ENCODE results near the gene ZIC4. TPM values are rescaled to one million over a fixed set of nuclear protein-coding genes. Genes with fewer than 3 reads are reported as not detected.
A peak's percentile ranks its signal among the peaks of the same experiment; 100 is the strongest.

The ZIC4 gene
- total RNA-seq, 1 experiment from 2014 or later: 0.21 TPM

DNA sequence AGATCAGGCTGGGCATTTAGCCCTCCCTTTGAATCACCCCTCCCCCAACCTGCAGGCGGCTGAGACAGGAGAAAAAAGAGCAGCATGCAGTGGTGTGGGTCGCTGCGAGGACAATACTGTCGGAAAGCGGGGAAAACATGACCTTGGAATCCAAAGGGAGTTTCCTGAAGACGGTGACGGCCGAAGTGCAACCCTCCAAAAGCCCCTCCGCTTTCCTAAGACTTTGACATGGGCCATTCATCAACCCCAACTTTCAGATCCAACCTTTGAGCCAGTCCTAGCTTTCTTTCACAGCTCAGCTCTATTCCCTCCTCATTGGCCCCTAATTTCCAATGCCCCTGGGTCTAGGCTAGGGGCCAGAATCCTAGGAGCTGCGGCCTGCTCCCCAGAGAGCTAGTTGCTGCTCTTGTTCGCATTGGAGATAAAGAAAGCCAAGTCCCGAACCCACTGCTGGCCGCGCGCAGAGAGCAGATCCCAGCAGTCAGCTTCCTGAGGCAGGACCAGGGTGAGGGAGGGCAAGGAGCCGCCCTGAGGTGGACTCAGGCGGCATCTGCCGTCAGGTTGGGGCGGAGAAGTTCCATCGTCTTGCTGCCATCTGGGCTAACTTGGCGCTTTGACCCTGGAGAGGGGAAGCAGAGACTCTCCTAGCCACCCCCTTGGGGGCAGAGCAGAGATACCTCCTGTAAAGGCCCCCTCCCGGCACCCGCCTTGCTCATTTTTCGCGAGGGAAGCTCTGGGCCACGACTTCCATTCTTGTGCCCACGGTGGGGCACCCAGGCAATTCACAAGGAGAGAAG, 914 bp downstream of the ZIC4 start:
- no peak for DNase-seq (ENCODE audit: low spot score)

- no peak for DNase-seq (ENCODE audit: low spot score)
Observed at GRCh38 chr3:147404800-147405230, 1.5 kb downstream of the ZIC4 start.

DNA sequence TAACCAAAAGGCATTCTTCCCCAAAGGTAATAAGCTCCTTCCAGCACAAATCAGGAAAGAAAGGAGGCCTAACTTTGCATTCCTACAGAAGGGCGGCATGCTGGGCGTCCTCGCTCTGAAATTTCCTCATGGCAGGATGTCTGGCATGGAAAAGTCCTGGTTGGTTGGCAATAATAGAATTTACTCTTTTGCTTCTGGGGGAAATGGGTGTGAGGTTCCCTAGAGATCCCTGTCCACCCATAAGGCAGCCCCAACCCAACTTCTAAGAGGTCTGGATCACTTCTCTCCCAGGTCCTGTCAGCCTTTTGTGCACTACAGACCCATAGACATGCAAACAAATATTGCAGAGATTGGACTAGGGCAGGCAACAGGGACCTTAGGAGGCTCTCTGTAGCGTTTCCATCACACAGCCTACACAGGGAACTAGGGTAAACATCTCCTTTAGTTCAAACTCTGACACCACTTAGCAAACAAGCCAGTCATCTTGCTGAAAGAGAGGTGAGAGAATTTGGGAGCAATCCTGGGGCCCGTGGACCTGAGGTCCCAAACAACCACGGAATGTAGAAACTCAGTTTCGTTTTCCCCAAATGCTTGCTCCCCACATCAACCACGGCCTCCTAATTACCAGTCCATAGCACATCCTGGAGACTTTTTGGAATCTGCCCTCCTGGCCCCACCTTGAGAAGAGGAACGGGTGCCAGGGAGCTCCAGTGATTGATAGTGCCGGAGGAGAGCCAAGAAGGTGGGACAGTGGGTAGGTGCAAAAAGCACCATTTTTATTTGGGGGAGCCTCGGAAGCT, 2.1 kb downstream of the ZIC4 start:
- no peak for DNase-seq (ENCODE audit: low spot score)

DNA sequence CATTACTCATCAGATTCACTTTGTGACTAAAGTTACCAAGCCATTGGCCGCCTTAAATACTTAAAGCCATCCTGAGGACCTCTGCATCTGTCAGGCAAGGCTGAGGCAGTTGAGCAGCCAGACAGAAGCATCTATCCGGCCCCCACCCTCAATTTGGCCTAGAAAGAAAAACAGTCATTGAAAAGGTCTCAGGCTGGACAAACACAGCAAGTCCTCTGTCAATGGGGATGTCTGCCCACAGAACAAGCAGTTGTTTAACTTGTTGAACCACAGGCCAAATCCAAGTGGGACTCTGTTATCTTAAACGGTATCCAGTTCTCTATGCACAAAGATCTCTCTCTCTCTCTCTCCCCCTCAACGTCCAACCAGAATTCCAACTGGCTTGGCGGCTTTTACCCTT, 2.8 kb downstream of the ZIC4 start:
- DNase-seq (ENCODE audit: low spot score): no peak

- DNase-seq (ENCODE audit: low spot score): no peak
Observed at GRCh38 chr3:147402159-147402558, 4.2 kb downstream of the ZIC4 start.

- DNase-seq (ENCODE audit: low spot score): no peak
Observed at GRCh38 chr3:147401421-147401820, 4.9 kb downstream of the ZIC4 start.

- DNase-seq (ENCODE audit: low spot score): no peak
Observed at GRCh38 chr3:147400999-147401398, 5.3 kb downstream of the ZIC4 start.

GRCh38 chr3:147400111-147400510, 6.2 kb downstream of the ZIC4 start:
- no peak for DNase-seq (ENCODE audit: low spot score)

DNA sequence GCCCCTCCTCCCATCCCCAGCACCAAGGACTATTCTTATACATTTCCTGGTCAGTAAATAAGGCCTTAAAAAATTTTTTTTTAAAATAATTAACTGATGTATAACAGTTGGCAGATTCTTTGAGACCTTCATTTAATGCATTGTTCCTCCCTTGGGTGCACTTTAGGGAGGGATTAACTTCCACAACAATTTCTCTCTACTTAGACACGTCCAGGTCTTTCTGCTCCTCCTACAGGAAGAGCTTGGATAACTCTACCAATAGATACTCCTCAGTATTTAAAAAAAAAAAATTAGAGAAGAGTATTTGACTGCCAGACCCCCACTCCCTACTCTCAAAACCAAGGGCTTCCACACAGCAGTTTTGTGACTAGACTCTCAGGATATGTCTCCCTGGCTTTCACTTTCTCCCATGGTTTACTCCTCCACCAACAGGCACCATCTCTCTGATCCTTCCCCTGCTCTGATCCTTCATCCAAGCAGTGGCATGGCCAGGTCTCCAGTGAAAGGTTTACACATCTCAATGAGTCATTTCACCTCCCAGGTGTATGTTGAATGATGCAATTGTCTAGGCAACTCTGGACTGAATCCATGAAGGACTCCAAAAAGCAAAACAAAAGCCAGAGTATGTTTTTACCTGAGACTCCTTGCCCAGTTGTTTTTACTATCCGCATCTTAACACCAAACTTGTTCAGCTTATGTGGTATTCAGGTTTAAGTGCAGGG, 7.4 kb downstream of the ZIC4 start:
- DNase-seq (ENCODE audit: low spot score): no peak

GRCh38 chr3:147397875-147398812, 8.2 kb downstream of the ZIC4 start:
- no peak for DNase-seq (ENCODE audit: low spot score)

- DNase-seq (ENCODE audit: low spot score): no peak
Observed at GRCh38 chr3:147397155-147397874, 9.0 kb downstream of the ZIC4 start.

DNA sequence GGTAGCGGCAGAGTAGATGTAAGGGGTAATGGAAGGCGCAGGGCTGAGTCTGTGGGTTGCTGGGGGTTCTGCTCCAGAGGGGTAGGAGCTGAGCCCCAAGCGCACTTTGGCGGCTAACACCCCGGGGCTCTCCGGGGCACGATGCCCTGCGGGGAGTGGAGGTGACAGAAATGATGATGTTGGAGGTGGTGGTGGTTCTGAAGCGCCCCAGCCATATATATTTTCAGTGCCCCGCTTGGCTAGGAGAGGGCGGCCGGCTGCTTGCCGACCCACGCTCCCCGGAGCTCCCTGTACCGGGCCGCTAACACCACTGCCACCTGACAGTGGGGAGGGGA, 9.7 kb downstream of the ZIC4 start:
- no peak for DNase-seq (ENCODE audit: low spot score)

GRCh38 chr3:147395899-147396711, 10.2 kb downstream of the ZIC4 start:
- DNase-seq (ENCODE audit: low spot score): no peak

GRCh38 chr3:147394884-147395225, 11.5 kb downstream of the ZIC4 start:
- no peak for DNase-seq (ENCODE audit: low spot score)

GRCh38 chr3:147393943-147394883, 12.1 kb downstream of the ZIC4 start:
- no peak for DNase-seq (ENCODE audit: low spot score)

- DNase-seq (ENCODE audit: low spot score): peak; percentile 83
Observed at GRCh38 chr3:147393261-147393942, 12.9 kb downstream of the ZIC4 start.

- DNase-seq (ENCODE audit: low spot score): no peak
Observed at GRCh38 chr3:147392625-147392946, 13.8 kb downstream of the ZIC4 start.
